ENCODE data around the gene FUOM. TPM values are rescaled to one million over a fixed set of nuclear protein-coding genes. Genes with fewer than 3 reads are reported as not detected.

The FUOM gene
- total RNA-seq, 1 donor from 2014 or later, result 18.7 TPM

GRCh38 chr10:133353202-133353959 is 4.4 kb downstream of the FUOM start:
- no peak for DNase-seq (ENCODE audit: extremely low read depth, low read depth, low spot score)

DNA sequence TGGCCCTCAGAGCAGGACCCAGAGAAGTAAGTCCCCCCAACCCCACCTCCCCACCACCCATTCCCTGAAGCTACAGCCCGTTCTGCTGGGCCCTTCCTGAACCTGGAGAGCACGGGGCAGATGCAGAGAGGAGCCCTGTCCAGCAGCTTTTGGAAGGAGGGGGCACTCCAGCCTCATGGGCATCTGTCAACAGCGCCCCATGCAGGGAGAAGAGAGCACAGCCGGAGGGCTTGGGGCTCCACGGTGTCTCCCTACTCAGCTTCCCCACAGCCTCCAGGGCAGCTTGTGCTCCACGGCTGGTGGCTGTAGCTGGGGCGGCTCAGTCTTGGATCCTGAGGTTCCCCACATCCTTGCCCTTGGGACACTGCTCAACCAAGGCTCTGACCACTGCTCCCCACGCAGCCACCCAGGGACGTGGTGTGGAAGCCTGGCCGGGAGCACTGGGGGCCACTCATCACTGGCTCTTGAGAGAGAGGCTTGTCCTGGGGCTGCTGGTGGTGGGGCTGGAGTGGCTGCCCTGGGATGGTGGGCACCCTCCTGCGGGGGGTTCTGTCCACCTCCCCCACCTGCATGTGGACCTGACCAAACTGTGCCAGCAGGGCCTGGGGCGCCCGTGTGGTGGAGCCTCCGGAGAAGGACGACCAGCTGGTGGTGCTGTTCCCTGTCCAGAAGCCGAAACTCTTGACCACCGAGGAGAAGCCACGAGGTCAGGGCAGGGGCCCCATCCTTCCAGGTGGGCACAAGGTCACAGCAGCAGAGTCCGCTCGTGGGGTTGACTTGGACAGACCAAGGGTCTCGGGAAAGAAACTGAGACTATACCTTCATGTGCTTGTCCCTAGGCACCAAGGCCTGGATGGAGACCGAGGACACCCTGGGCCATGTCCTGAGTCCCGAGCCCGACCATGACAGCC is 6.2 kb downstream of the FUOM start:
- DNase-seq (ENCODE audit: extremely low read depth, low read depth, low spot score), result no peak

- no peak for DNase-seq (ENCODE audit: extremely low read depth, low read depth, low spot score)
Observed at GRCh38 chr10:133350950-133351329, 6.9 kb downstream of the FUOM start.

DNA sequence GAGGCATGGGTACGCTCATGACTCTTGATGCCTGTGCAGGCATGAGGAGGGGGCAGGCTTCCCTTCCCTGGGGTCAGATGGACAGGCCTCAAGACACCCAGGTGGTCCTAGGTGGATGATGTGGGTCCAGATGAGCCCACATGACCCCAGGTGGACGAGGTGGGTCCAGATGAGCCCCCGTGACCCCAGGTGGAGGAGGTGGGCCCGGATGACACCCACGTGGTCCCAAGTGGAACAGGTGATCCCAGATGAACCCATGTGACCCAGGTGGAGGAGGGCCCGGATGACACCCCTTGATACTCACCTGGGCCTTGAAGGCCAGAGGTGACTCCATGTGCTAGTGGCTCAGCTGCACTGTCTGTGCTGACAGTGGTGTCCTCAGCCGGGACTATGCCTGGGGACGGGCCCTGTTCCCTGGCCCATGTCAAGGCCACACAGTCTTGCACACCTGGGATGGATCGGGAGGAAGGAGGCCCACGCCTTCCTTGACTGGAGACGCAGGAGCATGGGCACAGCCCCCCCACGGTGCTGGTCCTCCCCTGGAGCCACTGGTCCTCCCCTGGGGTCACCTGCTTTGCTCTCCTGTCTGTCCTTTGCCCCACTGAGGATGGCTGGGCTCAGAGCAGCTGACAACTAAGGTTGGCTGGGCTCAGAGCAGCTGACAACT is 7.4 kb downstream of the FUOM start:
- no peak for DNase-seq (ENCODE audit: extremely low read depth, low read depth, low spot score)

GRCh38 chr10:133349577-133350011 is 8.2 kb downstream of the FUOM start:
- no peak for DNase-seq (ENCODE audit: extremely low read depth, low read depth, low spot score)

GRCh38 chr10:133349160-133349568 is 8.7 kb downstream of the FUOM start:
- no peak for DNase-seq (ENCODE audit: extremely low read depth, low read depth, low spot score)

DNA sequence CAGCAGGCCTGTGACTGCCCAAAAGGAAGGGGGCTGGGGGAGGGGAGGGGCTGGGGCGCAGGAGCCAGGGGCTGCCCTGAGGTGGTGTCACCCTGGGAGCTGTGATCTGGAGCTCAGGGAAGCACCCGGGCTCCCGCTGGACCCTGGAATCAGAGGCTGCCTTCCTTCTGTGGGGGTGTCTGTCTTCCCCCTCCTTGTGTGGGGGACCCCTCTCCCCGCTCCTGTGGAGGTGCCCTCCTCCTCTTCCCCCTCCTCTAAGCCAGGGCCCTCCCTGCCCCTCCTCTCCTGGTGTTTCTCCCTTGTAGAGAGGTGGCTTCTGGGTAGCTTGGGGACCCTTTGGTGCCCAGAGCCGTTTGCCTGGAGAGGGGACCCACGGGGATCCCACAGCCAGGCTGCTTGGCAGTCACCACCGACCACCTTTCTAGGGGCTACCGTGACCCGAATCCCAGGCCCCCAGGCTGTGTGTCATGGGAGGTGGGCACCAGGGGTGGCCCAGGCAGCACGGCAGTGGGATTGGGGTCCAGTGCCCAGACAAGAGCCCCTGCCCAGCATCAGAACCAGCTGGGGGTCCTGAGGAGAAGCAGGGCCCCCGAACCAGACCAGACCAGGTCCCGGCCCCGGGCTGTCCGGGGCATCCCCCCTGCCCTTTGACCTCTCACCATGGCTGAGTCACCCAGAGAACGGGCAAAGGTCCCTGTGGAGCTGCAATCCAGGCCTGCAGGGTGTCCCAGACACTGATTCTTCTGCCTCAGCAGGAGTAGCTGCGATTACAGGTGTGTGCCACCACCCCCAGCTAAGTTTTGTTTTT is 9.9 kb downstream of the FUOM start:
- no peak for DNase-seq (ENCODE audit: extremely low read depth, low read depth, low spot score)

GRCh38 chr10:133346413-133346812 is 11.4 kb downstream of the FUOM start:
- no peak for DNase-seq (ENCODE audit: extremely low read depth, low read depth, low spot score)

GRCh38 chr10:133344236-133344635 is 13.6 kb downstream of the FUOM start:
- no peak for DNase-seq (ENCODE audit: extremely low read depth, low read depth, low spot score)

DNA sequence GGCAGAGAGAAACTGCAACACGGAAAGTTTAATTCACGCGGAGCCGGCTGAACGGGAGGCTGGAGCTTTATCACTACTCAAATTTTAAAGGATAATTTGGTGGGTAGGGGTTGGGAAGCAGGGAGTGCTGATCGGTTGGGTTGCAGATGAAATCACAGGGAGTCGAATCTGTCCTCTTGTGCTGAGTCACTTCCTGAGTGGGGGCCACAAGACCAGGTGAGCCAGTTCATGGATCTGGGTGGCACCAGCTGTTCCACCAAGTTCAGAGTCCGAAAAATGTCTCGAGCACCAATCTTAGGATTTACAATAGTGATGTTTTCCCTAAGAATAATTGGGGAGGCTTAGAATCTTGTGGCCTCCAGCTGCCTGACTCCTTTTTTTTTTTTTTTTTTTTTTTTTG is 14.3 kb downstream of the FUOM start:
- DNase-seq (ENCODE audit: extremely low read depth, low read depth, low spot score), result no peak

GRCh38 chr10:133342942-133343341 is 14.9 kb downstream of the FUOM start:
- DNase-seq (ENCODE audit: extremely low read depth, low read depth, low spot score), result no peak

GRCh38 chr10:133341983-133342382 is 15.8 kb downstream of the FUOM start:
- no peak for DNase-seq (ENCODE audit: extremely low read depth, low read depth, low spot score)

- no peak for DNase-seq (ENCODE audit: extremely low read depth, low read depth, low spot score)
Observed at GRCh38 chr10:133339708-133340380, 18.0 kb downstream of the FUOM start.

DNA sequence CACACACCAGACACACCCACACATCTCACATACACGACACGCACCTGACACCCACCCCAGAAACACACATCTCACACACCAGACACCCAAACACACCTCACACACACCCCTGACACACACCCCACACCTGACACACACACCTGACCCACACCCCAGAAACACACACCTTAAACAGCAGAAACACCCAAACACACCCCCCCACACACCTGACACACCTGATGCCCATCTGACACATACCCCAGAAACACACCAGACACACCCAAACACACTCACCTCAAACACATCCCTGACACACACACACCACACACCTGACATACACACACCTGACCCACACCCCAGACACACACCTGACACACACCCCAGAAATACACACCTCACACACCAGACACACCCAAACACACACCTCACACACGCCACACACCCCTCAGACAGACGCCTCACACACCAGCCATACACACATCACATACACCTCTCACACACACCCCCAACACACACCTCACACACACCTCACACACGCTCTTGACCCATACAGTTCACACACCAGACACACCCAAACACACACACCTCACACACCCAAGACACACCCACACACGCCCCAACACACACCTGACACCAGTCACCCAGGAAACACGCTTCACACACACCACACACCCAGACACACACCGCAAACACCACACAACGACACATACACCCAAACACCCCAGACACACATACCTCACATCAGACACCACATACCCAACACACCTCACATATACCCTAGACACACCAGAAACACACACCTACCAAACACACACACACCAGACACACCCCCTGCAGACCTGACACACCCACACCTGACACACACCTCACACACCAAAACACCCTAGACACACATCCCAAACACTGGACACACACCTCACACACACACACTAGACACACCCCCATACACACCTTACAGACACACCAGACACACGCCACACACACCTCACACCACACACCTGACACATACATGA is 19.4 kb downstream of the FUOM start:
- DNase-seq (ENCODE audit: extremely low read depth, low read depth, low spot score), result no peak

DNA sequence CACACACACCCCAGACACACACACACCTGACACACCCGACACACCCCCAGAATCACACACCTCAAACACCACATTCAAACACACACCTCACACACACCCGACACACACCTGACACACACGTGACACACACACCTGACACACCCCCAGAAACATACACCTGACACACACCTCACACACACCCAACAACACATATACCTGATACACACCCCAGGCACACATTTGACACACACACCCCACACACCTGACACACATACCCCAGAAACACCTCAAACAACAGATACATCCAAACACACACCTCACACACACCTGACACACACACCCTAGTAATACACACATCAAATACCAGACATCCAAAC is 20.5 kb downstream of the FUOM start:
- DNase-seq (ENCODE audit: extremely low read depth, low read depth, low spot score), result no peak

DNA sequence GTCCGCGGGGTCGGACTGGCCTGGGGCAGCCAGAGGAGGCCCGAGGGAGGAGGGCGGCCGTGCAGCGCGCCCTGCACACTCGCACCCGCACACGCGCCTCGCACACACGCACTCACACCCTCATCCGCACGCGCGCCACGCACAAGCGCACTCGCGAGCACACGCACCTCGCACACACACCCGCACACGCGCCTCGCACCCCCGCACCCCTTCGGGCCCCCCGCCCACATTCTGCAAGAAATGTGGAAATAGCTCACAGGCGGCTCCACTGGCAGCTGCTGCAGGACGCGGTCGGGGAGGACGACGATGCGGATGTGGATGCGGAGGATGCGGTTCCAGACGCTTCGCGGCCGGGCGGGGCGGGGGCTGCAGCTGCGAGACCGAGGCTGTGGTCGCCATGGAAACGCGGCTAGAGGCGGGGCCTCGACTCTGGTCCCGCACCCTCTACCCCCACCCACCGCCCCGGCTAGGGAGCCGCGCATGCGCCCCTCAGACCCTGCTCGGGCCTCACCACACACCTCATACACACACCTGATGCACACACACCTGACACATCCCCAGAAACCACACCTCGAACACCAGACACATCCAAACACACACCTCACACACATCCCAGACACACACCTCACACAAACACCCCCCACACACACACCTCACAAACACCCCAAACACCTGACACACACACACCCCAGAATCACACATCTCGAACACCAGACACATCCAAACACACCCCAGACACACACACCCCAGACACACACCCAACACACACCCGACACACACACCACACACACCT is 21.0 kb downstream of the FUOM start, which contains the start of gene CALY:
TSS of gene CALY (minus strand) at position 320 of the 793 bp plus-strand sequence. CDS start 7,907 bp downstream, outside the sequence.
- DNase-seq (ENCODE audit: extremely low read depth, low read depth, low spot score), result no peak

GRCh38 chr10:133336118-133336576 is 21.7 kb downstream of the FUOM start:
- no peak for DNase-seq (ENCODE audit: extremely low read depth, low read depth, low spot score)

Measured in glomerular endothelial cell (primary cell).